GM23248 (cell line): Measurements from ENCODE around the gene LDLRAD4. TPM values are rescaled to one million over a fixed set of nuclear protein-coding genes. Genes with fewer than 3 reads are reported as not detected.
A peak's percentile ranks its signal among the peaks of the same experiment; 100 is the strongest.

ENCODE experiments used
- DNase-seq: peaks from one replicate; pipeline ENCODE4 v3.0.0-alpha.2; 2015
- H2AFZ ChIP-seq: fragments of 200-600 bp; sonication (generic); 2 replicates; pipeline ENCODE4 v1.6.1; 2016; ENCODE audit warnings: antibody characterized with exemption
- H3F3A ChIP-seq: fragments of 200-600 bp; sonication (generic); 2 replicates; pipeline ENCODE4 v1.6.1; 2016; ENCODE audit warnings: mild to moderate bottlenecking, antibody characterized with exemption, mixed run types; ENCODE audit not compliant: insufficient read depth
- H3K27ac ChIP-seq: fragments of 200-600 bp; sonication (generic); 2 replicates; pipeline ENCODE4 v1.5.1; 2016; ENCODE audit warnings: mild to moderate bottlenecking
- H3K27me3 ChIP-seq: fragments of 200-600 bp; sonication (generic); replicated peaks from 2 replicates; pipeline ENCODE4 v1.6.1; 2016; ENCODE audit warnings: mild to moderate bottlenecking; ENCODE audit not compliant: insufficient read depth
- H3K36me3 ChIP-seq: fragments of 200-600 bp; sonication (generic); 2 replicates; pipeline ENCODE4 v1.6.1; 2016; ENCODE audit warnings: low read depth, mild to moderate bottlenecking
- H3K4me1 ChIP-seq: fragments of 200-600 bp; sonication (generic); 2 replicates; pipeline ENCODE4 v1.6.1; 2016; ENCODE audit warnings: mild to moderate bottlenecking; ENCODE audit not compliant: insufficient read depth
- H3K4me2 ChIP-seq: fragments of 200-600 bp; sonication (generic); one replicate; pipeline ENCODE4 v1.6.1; 2016; ENCODE audit warnings: mild to moderate bottlenecking; ENCODE audit not compliant: unreplicated experiment
- H3K4me3 ChIP-seq: fragments of 200-600 bp; sonication (generic); 2 replicates; pipeline ENCODE4 v1.5.1; 2016; ENCODE audit warnings: mild to moderate bottlenecking
- H3K79me2 ChIP-seq: fragments of 200-600 bp; sonication (generic); 2 replicates; pipeline ENCODE4 v1.6.1; 2016; ENCODE audit warnings: mild to moderate bottlenecking; ENCODE audit not compliant: insufficient read depth
- H3K9ac ChIP-seq: fragments of 200-600 bp; sonication (generic); 2 replicates; pipeline ENCODE4 v1.6.1; 2016; ENCODE audit warnings: mild to moderate bottlenecking
- H3K9me2 ChIP-seq: fragments of 200-600 bp; sonication (generic); 2 replicates; pipeline ENCODE4 v1.6.1; 2016; ENCODE audit warnings: mixed run types, mild to moderate bottlenecking, moderate library complexity; ENCODE audit not compliant: insufficient read depth
- H3K9me3 ChIP-seq: fragments of 200-600 bp; sonication (generic); one replicate; pipeline ENCODE4 v1.6.1; 2017; ENCODE audit warnings: low read depth
- H4K20me1 ChIP-seq: fragments of 200-600 bp; sonication (generic); 2 replicates; pipeline ENCODE4 v1.6.0; 2016; ENCODE audit not compliant: insufficient read depth
- EZH2 ChIP-seq: fragments of 200-600 bp; sonication (generic); IDR thresholded peaks from 2 replicates; pipeline ENCODE4 v1.6.1; 2018; ENCODE audit warnings: antibody characterized with exemption, mild to moderate bottlenecking; ENCODE audit not compliant: insufficient read depth, poor library complexity, severe bottlenecking
- EZH2phosphoT487 ChIP-seq: fragments of 200-600 bp; sonication (generic); IDR thresholded peaks from 2 replicates; pipeline ENCODE4 v1.6.1; 2018; ENCODE audit warnings: antibody characterized with exemption, moderate library complexity, mild to moderate bottlenecking, low read depth; ENCODE audit not compliant: insufficient read depth
- WGBS, 2 experiments: methylation state at CpG; one replicate each; pipeline ENCODE4 v1.1.6; 2015 to 2017; ENCODE audit warnings: low lambda C conversion rate in 2 of 2, low coverage in 1 of 2; ENCODE audit errors: missing lambda C conversion rate in 2 of 2; 5-methylcytosine and 5-hydroxymethylcytosine counted together
- in situ Hi-C: fragments of 300-500 bp; cut with MboI; formaldehyde crosslinking; loops from 2 replicates; pipeline ENCODE4 v1.15.0; 2020
- polyA plus RNA-seq: library from polyadenylated mRNA; unstranded; fragments of >200 nt; fragmentation: Nextera tagmentation; extraction: Ambion mirVana; gene quantifications from 2 replicates; pipeline ENCODE4 v1.2.1, GENCODE V29; 2016
- total RNA-seq: library from RNA; depleted of rRNA; stranded (reverse); fragments of >200 nt; shearing (Covaris generic); gene quantifications from 2 replicates; pipeline ENCODE4 v1.2.3, GENCODE V29; 2014

The LDLRAD4 gene
- total and polyA plus RNA-seq, 2 experiments from 2014 or later: not detected

- Histone ChIP-seq H4K20me1 (no peaks in the 10 kb centered on the region), H3K36me3 (no peaks in the 10 kb centered on the region), H3K9me3 (no peaks in the 10 kb centered on the region), H3K9ac (no peak overlapping the region), H2AFZ (no peak overlapping the region), H3K79me2 (no peaks in the 10 kb centered on the region), H3K4me3 (no peak overlapping the region), H3K27ac (no peak overlapping the region), H3K27me3 (no peaks in the 10 kb centered on the region), H3K4me1 (peaks cover 12% of the 10 kb centered on the region; the same call in 1 of the 2 replicates), H3K4me2 (no peak overlapping the region), H3F3A (no peaks in the 10 kb centered on the region), H3K9me2 (no peaks in the 10 kb centered on the region)
- no peak for DNase-seq
- TF ChIP-seq EZH2phosphoT487 (no peak), EZH2 (no peak)
- 78 to 83% methylated on average over 11 to 18 of the region's 18 CpGs for WGBS, 2 experiments
- in situ Hi-C loops: no loop called here
Observed at GRCh38 chr18:13379930-13380690, 161.6 kb downstream of the LDLRAD4 start.

GRCh38 chr18:13380691-13381070 is 162.1 kb downstream of the LDLRAD4 start:
- H2AFZ ChIP-seq: no peak overlapping the region
- H3K4me3 ChIP-seq: no peak overlapping the region
- in situ Hi-C loops: no loop called here
- no peak for TF ChIP-seq EZH2
- TF ChIP-seq EZH2phosphoT487: no peak
- H3K27ac ChIP-seq: no peak overlapping the region
- H3K4me2 ChIP-seq: no peak overlapping the region
- peaks cover 10% of the 10 kb centered on the region; the same call in 1 of the 2 replicates for H3K4me1 ChIP-seq
- no peaks in the 10 kb centered on the region for H4K20me1 ChIP-seq
- no peaks in the 10 kb centered on the region for H3K79me2 ChIP-seq
- no peaks in the 10 kb centered on the region for H3K9me3 ChIP-seq
- no peaks in the 10 kb centered on the region for H3K9me2 ChIP-seq
- no peaks in the 10 kb centered on the region for H3F3A ChIP-seq
- H3K36me3 ChIP-seq: no peaks in the 10 kb centered on the region
- no peak for DNase-seq
- H3K9ac ChIP-seq: no peak overlapping the region
- 90 to 98% methylated on average over 2 of the region's 2 CpGs for WGBS, 2 experiments
- H3K27me3 ChIP-seq: no peaks in the 10 kb centered on the region

- Histone ChIP-seq H2AFZ (peak overlapping the region; percentile 89), H3K9me3 (no peaks in the 10 kb centered on the region), H3K36me3 (no peaks in the 10 kb centered on the region), H3K27me3 (no peaks in the 10 kb centered on the region), H3K4me2 (no peak overlapping the region), H3K9me2 (no peaks in the 10 kb centered on the region), H3K4me1 (peaks cover 9% of the 10 kb centered on the region; the same call in 1 of the 2 replicates), H3K79me2 (no peaks in the 10 kb centered on the region), H3K9ac (peak overlapping the region; percentile 89), H3K4me3 (no peak overlapping the region), H4K20me1 (no peaks in the 10 kb centered on the region), H3K27ac (peak overlapping the region; percentile 79; the same call in 1 of the 2 replicates), H3F3A (no peaks in the 10 kb centered on the region)
- TF ChIP-seq EZH2: no peak
- TF ChIP-seq EZH2phosphoT487: no peak
- DNase-seq: no peak
- 80% methylated on average over 9 of the region's 9 CpGs for WGBS, 2 experiments
- in situ Hi-C loops: no loop called here
Observed at GRCh38 chr18:13381331-13381730, 162.8 kb downstream of the LDLRAD4 start.

DNA sequence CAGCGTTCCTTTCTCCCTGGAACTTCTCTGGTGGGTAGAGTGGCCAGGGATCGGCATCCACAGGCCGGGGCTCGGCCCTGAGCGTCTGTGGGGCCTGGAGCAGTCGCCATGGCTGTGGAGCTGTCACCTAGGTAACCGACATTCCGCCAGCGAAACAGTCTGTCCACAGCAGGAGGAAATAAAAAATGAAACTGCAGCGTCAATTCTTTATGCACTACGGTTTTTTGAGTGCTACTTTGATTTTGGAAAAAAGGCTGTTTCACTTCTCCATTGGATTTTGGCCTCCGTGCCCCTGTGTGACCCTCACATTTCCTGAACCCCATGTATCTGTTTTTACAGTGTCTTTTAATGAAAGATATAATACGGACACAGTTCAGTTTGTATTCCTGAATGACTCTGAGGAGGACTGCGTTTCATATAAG is 163.4 kb downstream of the LDLRAD4 start:
- peak; percentile 78 for DNase-seq
- in situ Hi-C loops: no loop called here
- peaks cover 9% of the 10 kb centered on the region; the same call in 1 of the 2 replicates for H3K4me1 ChIP-seq

More for the DNA sequence above, 163.4 kb downstream of the LDLRAD4 start:
- no peaks in the 10 kb centered on the region for H3K36me3 ChIP-seq
- no peaks in the 10 kb centered on the region for H3K27me3 ChIP-seq
- peak overlapping the region; percentile 79 for H3K27ac ChIP-seq
- peak overlapping the region; percentile 89 for H2AFZ ChIP-seq
- no peaks in the 10 kb centered on the region for H3F3A ChIP-seq
- peak overlapping the region; percentile 88 for H3K4me2 ChIP-seq
- H3K9ac ChIP-seq: peak overlapping the region; percentile 89
- no peaks in the 10 kb centered on the region for H3K79me2 ChIP-seq
- H3K9me3 ChIP-seq: no peaks in the 10 kb centered on the region
- no peak for TF ChIP-seq EZH2phosphoT487
- TF ChIP-seq EZH2: no peak
- peak overlapping the region; percentile 63 for H3K4me3 ChIP-seq
- H4K20me1 ChIP-seq: no peaks in the 10 kb centered on the region
- H3K9me2 ChIP-seq: no peaks in the 10 kb centered on the region
- WGBS, 2 experiments: 4 to 7% methylated on average over 14 of the region's 14 CpGs
